ENCODE data around the gene LRP1B.

The LRP1B gene

DNA sequence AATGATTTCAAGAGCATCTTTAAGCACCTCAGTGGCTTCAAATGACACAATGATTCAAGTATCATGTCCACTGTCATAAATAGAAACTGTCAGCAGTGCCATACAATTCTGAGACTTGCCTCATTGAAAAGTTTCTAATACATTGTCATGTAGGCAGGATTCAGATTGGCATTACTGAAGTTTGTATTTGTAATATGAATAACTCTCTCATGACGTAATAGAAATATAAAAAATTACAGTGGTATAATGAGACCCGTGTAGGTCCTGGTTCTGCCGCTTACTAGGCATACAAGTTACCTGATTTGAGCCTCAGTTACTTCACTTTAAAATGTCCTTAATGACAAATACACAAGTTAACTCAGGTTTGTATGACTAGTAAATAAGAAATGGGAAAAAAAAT is 1814.5 kb downstream of the LRP1B start:
- Histone ChIP-seq H3K27me3 (ENCODE audit: insufficient read depth, low read length, poor library complexity, severe bottlenecking) (no peaks in the 10 kb centered on the region), H3F3A (ENCODE audit: low read depth) (no peaks in the 10 kb centered on the region), H4K20me1 (ENCODE audit: insufficient read depth, low read length, poor library complexity, severe bottlenecking) (no peaks in the 10 kb centered on the region), H2AFZ (ENCODE audit: low read length) (no peak overlapping the region), H3K4me2 (ENCODE audit: low read depth, low read length, poor library complexity, severe bottlenecking) (no peak overlapping the region), H3K9me2 (replicated peaks; ENCODE audit: low read depth, low read length) (no peaks in the 10 kb centered on the region), H3K9ac (ENCODE audit: low read depth, low read length, poor library complexity, severe bottlenecking) (no peak overlapping the region), H3K4me1 (ENCODE audit: insufficient read depth, low read length, poor library complexity, severe bottlenecking) (no peaks in the 10 kb centered on the region), H3K4me3 (ENCODE audit: low read length, poor library complexity, severe bottlenecking) (no peak overlapping the region), H3K79me2 (ENCODE audit: insufficient read depth, low read length) (no peaks in the 10 kb centered on the region), H3K36me3 (ENCODE audit: insufficient read depth, low read length) (no peaks in the 10 kb centered on the region), H3K9me3 (ENCODE audit: insufficient read depth, low read depth, low read length) (no peaks in the 10 kb centered on the region)
- TF ChIP-seq, protein P1, sequence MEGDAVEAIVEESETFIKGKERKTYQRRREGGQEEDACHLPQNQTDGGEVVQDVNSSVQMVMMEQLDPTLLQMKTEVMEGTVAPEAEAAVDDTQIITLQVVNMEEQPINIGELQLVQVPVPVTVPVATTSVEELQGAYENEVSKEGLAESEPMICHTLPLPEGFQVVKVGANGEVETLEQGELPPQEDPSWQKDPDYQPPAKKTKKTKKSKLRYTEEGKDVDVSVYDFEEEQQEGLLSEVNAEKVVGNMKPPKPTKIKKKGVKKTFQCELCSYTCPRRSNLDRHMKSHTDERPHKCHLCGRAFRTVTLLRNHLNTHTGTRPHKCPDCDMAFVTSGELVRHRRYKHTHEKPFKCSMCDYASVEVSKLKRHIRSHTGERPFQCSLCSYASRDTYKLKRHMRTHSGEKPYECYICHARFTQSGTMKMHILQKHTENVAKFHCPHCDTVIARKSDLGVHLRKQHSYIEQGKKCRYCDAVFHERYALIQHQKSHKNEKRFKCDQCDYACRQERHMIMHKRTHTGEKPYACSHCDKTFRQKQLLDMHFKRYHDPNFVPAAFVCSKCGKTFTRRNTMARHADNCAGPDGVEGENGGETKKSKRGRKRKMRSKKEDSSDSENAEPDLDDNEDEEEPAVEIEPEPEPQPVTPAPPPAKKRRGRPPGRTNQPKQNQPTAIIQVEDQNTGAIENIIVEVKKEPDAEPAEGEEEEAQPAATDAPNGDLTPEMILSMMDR (conservative IDR thresholded peaks at IDR 0.05; ENCODE audit: low read length) = no peak
- no peak for TF ChIP-seq EZH2phosphoT487 (IDR thresholded peaks at IDR 0.05; ENCODE audit: borderline replicate concordance)

GRCh38 chr2:140311905-140312304 is 1818.9 kb downstream of the LRP1B start:
- Histone ChIP-seq H3F3A (ENCODE audit: low read depth) (no peaks in the 10 kb centered on the region), H2AFZ (ENCODE audit: low read length) (no peak overlapping the region), H3K9me3 (ENCODE audit: insufficient read depth, low read depth, low read length) (no peaks in the 10 kb centered on the region), H3K36me3 (ENCODE audit: insufficient read depth, low read length) (no peaks in the 10 kb centered on the region), H4K20me1 (ENCODE audit: insufficient read depth, low read length, poor library complexity, severe bottlenecking) (no peaks in the 10 kb centered on the region), H3K4me2 (ENCODE audit: low read depth, low read length, poor library complexity, severe bottlenecking) (no peak overlapping the region), H3K79me2 (ENCODE audit: insufficient read depth, low read length) (no peaks in the 10 kb centered on the region), H3K4me1 (ENCODE audit: insufficient read depth, low read length, poor library complexity, severe bottlenecking) (no peaks in the 10 kb centered on the region), H3K4me3 (ENCODE audit: low read length, poor library complexity, severe bottlenecking) (no peak overlapping the region), H3K9ac (ENCODE audit: low read depth, low read length, poor library complexity, severe bottlenecking) (no peak overlapping the region), H3K9me2 (replicated peaks; ENCODE audit: low read depth, low read length) (no peaks in the 10 kb centered on the region), H3K27me3 (ENCODE audit: insufficient read depth, low read length, poor library complexity, severe bottlenecking) (no peaks in the 10 kb centered on the region)
- TF ChIP-seq, protein P1 (conservative IDR thresholded peaks at IDR 0.05; ENCODE audit: low read length) = no peak
- TF ChIP-seq EZH2phosphoT487 (IDR thresholded peaks at IDR 0.05; ENCODE audit: borderline replicate concordance) = no peak

DNA sequence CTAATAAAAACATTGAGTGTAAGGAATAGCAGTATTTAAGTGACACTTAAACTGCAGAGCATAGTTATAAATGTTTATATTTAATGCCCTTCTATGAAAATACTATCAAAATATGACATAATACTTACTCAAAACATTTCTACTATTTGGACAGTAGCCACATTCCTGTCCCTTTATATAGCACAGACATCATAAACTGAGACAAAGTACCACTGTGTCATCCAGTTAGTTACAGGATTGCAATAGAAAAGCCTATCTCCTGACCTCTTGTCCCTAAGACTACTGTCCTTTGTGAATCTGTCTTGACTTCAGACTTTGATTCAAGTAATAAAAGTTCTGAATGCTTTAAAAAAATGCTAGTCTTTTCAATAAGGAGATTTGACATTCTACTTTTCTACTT is 1822.1 kb downstream of the LRP1B start:
- no peak overlapping the region for H3K9ac ChIP-seq (ENCODE audit: low read depth, low read length, poor library complexity, severe bottlenecking)
- no peak overlapping the region for H2AFZ ChIP-seq (ENCODE audit: low read length)
- no peaks in the 10 kb centered on the region for H3K9me2 ChIP-seq (replicated peaks; ENCODE audit: low read depth, low read length)
- no peaks in the 10 kb centered on the region for H3F3A ChIP-seq (ENCODE audit: low read depth)
- H3K4me1 ChIP-seq (ENCODE audit: insufficient read depth, low read length, poor library complexity, severe bottlenecking) = no peaks in the 10 kb centered on the region
- no peaks in the 10 kb centered on the region for H3K79me2 ChIP-seq (ENCODE audit: insufficient read depth, low read length)
- no peaks in the 10 kb centered on the region for H3K9me3 ChIP-seq (ENCODE audit: insufficient read depth, low read depth, low read length)
- no peaks in the 10 kb centered on the region for H3K27me3 ChIP-seq (ENCODE audit: insufficient read depth, low read length, poor library complexity, severe bottlenecking)
- no peak overlapping the region for H3K4me2 ChIP-seq (ENCODE audit: low read depth, low read length, poor library complexity, severe bottlenecking)
- TF ChIP-seq EZH2phosphoT487 (IDR thresholded peaks at IDR 0.05; ENCODE audit: borderline replicate concordance) = no peak
- TF ChIP-seq, protein P1 (conservative IDR thresholded peaks at IDR 0.05; ENCODE audit: low read length) = no peak
- H3K36me3 ChIP-seq (ENCODE audit: insufficient read depth, low read length) = no peaks in the 10 kb centered on the region
- H3K4me3 ChIP-seq (ENCODE audit: low read length, poor library complexity, severe bottlenecking) = no peak overlapping the region
- no peaks in the 10 kb centered on the region for H4K20me1 ChIP-seq (ENCODE audit: insufficient read depth, low read length, poor library complexity, severe bottlenecking)
